ENCODE data around the gene C4A. TPM values are rescaled to one million over a fixed set of nuclear protein-coding genes. Genes with fewer than 3 reads are reported as not detected.

C4A gene
- total and polyA plus RNA-seq, 2 of the 13 experiments (the other 11 are each of a cell fraction or from before 2014, with no cell fraction given) = 165 to 478 TPM

DNA sequence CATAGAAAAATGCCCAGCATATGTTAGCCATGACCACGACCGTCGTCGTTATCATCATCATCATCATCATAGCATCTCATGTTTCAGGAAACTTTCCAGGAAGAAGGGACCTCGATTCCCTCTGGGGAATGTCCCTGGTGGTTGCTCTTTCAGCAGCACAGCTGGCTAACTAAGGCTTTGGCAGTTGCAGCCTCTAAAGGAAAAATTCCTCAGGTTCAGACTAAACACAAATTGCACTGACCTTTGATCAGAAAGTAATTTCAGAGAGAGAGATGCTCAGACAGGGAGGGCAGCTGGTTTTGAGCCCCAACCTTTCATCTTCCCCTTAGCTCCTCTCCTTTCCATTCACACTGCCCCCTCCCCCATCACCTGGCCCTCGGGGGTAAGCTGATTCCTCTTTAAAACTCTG, 41.6 kb upstream of the C4A start (continued):
- peak; percentile 65 for TF ChIP-seq PATZ1 (CRISPR knock-in tag; IDR thresholded peaks at IDR 0.05)
- TF ChIP-seq HNRNPH1 (optimal IDR thresholded peaks at IDR 0.05; ENCODE audit: low read depth, low read length) = no peak
- TF ChIP-seq ZBTB46 (CRISPR knock-in tag; IDR thresholded peaks at IDR 0.05; ENCODE audit: borderline replicate concordance) = no peak
- TF ChIP-seq ZNF136 (CRISPR knock-in tag; IDR thresholded peaks at IDR 0.05; ENCODE audit: low read depth) = no peak
- no peak for TF ChIP-seq MXD4 (CRISPR knock-in tag; IDR thresholded peaks at IDR 0.05)
- TF ChIP-seq, protein P1, sequence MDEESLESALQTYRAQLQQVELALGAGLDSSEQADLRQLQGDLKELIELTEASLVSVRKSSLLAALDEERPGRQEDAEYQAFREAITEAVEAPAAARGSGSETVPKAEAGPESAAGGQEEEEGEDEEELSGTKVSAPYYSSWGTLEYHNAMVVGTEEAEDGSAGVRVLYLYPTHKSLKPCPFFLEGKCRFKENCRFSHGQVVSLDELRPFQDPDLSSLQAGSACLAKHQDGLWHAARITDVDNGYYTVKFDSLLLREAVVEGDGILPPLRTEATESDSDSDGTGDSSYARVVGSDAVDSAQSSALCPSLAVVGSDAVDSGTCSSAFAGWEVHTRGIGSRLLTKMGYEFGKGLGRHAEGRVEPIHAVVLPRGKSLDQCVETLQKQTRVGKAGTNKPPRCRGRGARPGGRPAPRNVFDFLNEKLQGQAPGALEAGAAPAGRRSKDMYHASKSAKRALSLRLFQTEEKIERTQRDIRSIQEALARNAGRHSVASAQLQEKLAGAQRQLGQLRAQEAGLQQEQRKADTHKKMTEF (CRISPR knock-in tag; IDR thresholded peaks at IDR 0.05) = no peak
- no peak for TF ChIP-seq SMAD1 (CRISPR knock-in tag; IDR thresholded peaks at IDR 0.05; ENCODE audit: borderline replicate concordance, low read depth)
- TF ChIP-seq SIX1 (CRISPR knock-in tag; IDR thresholded peaks at IDR 0.05; ENCODE audit: borderline replicate concordance) = no peak; the same call in 1 of the 2 replicates
- TF ChIP-seq ZNF792 (CRISPR knock-in tag; IDR thresholded peaks at IDR 0.05) = no peak
- no peak for TF ChIP-seq ELF1 (CRISPR knock-in tag; IDR thresholded peaks at IDR 0.05)
- no peak for TF ChIP-seq DR1 (CRISPR knock-in tag; IDR thresholded peaks at IDR 0.05)
- peak; percentile 29; the same call in 1 of the 2 replicates for TF ChIP-seq CREB1 (IDR thresholded peaks at IDR 0.05)
- no peak for TF ChIP-seq CREB1 (CRISPR knock-in tag; IDR thresholded peaks at IDR 0.05)
- no peak for TF ChIP-seq MLLT10 (CRISPR knock-in tag; IDR thresholded peaks at IDR 0.05)
- TF ChIP-seq PAWR (CRISPR knock-in tag; IDR thresholded peaks at IDR 0.05; ENCODE audit: borderline replicate concordance) = no peak
- peak; percentile 26 for TF ChIP-seq SKI (IDR thresholded peaks at IDR 0.05; ENCODE audit: partially characterized antibody)
- TF ChIP-seq, protein P2, sequence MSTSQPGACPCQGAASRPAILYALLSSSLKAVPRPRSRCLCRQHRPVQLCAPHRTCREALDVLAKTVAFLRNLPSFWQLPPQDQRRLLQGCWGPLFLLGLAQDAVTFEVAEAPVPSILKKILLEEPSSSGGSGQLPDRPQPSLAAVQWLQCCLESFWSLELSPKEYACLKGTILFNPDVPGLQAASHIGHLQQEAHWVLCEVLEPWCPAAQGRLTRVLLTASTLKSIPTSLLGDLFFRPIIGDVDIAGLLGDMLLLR (CRISPR knock-in tag; IDR thresholded peaks at IDR 0.05) = no peak
- TF ChIP-seq, protein P3, sequence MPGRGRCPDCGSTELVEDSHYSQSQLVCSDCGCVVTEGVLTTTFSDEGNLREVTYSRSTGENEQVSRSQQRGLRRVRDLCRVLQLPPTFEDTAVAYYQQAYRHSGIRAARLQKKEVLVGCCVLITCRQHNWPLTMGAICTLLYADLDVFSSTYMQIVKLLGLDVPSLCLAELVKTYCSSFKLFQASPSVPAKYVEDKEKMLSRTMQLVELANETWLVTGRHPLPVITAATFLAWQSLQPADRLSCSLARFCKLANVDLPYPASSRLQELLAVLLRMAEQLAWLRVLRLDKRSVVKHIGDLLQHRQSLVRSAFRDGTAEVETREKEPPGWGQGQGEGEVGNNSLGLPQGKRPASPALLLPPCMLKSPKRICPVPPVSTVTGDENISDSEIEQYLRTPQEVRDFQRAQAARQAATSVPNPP (CRISPR knock-in tag; IDR thresholded peaks at IDR 0.05) = no peak
- no peak for TF ChIP-seq MAX (IDR thresholded peaks at IDR 0.05)
- no peak for TF ChIP-seq ARNTL (CRISPR knock-in tag; IDR thresholded peaks at IDR 0.05)

Measured in HepG2 (cell line).